Peyer's patch (tissue), 4 donors: ENCODE measurements around the gene CYP4Z1.
"Not testable (repeated sequence)": the region's sequence is repeated elsewhere in the genome, so short reads cannot be mapped to it uniquely, and the experiment has no call there.

ENCODE experiments used
- POLR2A ChIP-seq, 2 donors: fragments of 450-650 bp; IDR thresholded peaks; one replicate each; pipeline ENCODE4 v1.5.1; 2017; ENCODE audit warnings: antibody characterized with exemption in 2 of 2, mild to moderate bottlenecking in 2 of 2, moderate library complexity in 2 of 2
- TF ChIP-seq, protein P1 (sequence below), 6 experiments: fragments of 450-650 bp in 4 of 6; fragments of 200-600 bp in 2 of 6; sonication (generic) in 1 of 6; IDR thresholded peaks; one replicate each; pipeline ENCODE4 v1.5.1; 2017 to 2019; ENCODE audit warnings: antibody characterized with exemption in 6 of 6, mild to moderate bottlenecking in 3 of 6, moderate library complexity in 1 of 6

DNA sequence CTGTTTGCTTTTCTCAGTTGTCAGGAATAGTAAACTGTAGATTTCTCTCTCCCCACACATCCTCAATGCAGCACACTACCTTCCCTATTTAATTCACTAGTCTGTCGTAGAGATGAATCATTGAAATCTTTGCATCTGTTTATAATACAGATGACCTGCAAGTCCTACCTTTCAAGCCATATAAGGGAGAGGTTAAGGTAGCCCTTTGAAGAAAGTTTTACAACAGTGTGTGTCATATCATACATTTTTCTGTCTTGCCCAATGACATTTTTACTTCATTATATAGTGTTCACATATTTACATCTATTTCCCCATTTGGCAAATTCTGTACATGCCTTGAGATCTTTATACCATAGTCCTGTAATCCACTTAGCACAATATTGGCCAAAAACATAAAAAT lies 79.5 kb downstream of the CYP4Z1 start:
- TF ChIP-seq POLR2A (IDR thresholded peaks at IDR 0.05), result not testable (repeated sequence)
- TF ChIP-seq, protein P1, sequence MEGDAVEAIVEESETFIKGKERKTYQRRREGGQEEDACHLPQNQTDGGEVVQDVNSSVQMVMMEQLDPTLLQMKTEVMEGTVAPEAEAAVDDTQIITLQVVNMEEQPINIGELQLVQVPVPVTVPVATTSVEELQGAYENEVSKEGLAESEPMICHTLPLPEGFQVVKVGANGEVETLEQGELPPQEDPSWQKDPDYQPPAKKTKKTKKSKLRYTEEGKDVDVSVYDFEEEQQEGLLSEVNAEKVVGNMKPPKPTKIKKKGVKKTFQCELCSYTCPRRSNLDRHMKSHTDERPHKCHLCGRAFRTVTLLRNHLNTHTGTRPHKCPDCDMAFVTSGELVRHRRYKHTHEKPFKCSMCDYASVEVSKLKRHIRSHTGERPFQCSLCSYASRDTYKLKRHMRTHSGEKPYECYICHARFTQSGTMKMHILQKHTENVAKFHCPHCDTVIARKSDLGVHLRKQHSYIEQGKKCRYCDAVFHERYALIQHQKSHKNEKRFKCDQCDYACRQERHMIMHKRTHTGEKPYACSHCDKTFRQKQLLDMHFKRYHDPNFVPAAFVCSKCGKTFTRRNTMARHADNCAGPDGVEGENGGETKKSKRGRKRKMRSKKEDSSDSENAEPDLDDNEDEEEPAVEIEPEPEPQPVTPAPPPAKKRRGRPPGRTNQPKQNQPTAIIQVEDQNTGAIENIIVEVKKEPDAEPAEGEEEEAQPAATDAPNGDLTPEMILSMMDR (IDR thresholded peaks at IDR 0.05), result not testable (repeated sequence)
